Activated T-helper 1 cell treated with Interleukin-2 at 50 U/mL for 16 hours (primary cell): ENCODE results near the gene GAPT.

Source experiments
- DNase-seq: peaks from one replicate; pipeline ENCODE4 v3.0.0-alpha.2; 2020; ENCODE audit warnings: low read depth

Gene GAPT

DNA sequence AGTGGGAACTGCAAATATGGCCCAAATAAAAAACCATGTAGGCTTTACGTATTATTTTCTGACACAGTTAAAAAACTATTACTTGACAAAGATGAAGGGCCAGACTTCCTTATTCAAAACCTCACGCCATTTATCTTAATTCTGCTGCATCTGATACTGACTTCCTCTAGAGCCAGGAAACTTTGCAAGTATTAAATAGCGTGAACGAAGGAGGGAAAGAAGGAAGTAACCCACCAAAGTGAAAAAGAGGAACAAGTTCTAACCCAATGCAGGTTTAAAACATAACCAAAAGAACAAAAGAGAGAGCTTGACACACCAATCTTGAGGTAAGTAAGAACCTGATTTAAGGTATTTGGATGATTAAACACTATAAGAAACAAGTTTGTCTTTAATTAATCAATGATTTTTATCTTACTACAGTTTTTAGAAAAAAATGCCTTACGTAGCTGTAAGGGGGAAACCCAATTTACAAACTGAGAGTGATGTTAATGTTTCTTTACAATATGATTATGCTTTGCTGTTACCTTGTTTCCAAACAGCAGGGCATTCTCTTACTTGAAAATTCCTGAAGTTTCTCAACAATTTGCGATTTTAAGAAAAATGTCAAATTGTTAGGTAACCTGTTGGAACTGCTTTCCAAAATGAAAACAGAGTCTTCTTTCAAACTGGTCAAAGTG lies at the start of gene GAPT:
GAPT (plus strand) TSS at position 220 of the 677 bp plus-strand sequence. CDS start 3,102 bp downstream, outside the sequence.
- no peak for DNase-seq

DNA sequence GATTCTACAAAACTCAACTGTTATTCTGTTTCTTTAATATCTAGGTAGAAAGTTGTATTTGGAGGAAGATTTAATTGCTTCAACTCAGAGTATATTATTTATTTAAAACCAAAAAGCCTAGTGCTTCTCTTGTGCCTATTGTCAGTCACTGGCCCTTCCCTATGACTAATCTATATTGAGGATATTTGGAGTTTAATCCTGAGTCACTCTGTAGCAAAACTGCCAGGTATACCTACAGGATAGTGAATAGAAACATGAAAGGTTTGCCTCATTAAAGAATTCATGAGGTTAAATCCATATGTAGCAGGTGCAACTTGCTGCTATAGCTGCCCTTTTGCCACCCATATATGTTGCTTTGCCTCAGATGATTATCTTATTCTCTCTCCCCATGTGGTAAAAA lies 46.4 kb upstream of the GAPT start:
- DNase-seq: no peak

DNA sequence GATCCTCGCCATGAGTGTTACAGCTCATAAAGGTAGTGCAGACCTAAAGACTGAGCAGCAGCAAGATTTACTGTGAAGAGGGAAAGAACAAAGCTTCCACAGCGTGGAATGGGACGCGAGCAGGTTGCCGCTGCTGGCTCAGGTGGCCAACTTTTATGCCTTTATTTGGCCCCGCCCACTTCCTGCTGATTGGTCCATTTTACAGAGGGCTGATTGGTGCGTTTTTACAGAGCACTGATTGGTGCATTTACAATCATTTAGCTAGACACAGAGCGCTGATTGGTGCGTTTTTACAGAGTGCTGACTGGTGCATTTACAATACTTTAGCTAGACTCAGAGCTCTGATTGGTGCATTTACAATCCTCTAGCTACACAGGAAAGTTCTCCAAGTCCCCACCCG lies 45.2 kb upstream of the GAPT start:
- no peak for DNase-seq

DNA sequence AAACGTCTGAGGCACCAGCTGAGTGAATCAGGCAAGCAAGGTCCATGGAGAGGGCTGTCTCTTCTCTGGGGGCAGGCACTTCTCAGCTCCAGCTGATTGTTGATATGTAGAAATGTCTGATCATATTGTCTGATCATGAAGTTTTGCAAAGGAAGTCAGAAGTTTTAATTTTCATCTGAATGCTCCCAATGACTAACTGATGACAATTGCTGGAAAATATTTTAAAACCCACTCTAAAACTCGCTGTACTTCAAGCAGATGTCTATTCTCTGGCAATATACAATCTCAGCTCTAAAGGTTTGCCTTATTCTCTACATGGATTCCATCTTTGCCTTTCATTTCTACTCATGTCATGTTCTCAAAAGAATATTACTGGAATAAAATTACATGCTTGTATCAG lies 44.0 kb upstream of the GAPT start:
- DNase-seq: no peak

DNA sequence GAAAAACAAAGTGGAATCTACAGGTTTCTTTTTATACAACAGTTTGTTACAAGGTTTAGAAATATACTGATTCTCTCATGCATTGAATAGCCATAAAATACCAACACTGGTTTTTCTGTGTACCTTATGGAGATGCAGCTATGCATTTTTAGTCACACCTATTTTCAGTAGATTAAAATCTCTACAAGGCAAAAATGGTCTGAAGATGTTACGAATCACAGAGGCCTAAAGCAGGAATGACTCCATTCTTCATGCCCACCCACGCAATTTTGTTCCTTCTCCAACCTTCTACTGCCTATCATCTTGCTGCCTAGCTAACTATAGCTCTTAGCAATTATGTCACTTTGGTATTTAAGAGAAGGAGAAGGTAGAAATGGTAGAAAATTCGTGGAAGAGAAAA lies 41.2 kb upstream of the GAPT start:
- no peak for DNase-seq

DNA sequence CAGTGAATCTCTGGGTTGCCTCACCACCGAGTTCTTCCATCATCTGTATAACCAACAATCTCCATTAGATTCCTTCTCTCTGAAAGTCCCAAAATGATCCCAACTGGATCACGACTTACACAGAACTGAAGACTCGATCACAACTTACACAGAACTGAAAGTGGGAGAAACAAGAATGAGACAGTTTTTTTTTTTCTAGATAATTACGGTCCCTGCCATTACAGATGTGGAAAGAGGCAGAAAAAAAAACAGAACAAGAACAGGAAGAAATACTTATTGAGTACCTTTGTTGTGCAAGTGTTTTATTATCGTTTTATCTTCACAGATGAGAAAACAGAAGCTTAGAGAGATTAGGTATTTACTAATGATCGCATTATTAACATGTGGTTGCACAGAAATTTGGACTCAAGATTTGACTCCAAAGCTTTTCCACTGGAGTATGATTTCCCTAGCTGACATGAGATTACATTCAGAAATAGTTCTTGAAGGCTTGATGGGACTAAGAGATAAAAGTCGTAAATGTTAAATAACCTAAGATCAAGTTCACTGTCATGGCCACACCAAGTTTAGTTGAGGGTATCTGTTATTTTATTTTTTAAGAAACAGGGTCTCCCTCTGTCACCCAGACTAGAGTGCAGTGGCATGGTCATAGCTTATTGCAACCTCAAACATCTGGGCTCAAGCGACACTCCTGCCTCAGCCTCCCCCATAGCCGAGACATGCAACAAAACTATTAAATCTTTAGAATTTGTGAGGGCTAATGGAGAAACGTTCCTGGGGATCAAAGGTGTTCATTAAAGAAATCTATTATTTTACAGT lies 40.2 kb upstream of the GAPT start:
- no peak for DNase-seq

DNA sequence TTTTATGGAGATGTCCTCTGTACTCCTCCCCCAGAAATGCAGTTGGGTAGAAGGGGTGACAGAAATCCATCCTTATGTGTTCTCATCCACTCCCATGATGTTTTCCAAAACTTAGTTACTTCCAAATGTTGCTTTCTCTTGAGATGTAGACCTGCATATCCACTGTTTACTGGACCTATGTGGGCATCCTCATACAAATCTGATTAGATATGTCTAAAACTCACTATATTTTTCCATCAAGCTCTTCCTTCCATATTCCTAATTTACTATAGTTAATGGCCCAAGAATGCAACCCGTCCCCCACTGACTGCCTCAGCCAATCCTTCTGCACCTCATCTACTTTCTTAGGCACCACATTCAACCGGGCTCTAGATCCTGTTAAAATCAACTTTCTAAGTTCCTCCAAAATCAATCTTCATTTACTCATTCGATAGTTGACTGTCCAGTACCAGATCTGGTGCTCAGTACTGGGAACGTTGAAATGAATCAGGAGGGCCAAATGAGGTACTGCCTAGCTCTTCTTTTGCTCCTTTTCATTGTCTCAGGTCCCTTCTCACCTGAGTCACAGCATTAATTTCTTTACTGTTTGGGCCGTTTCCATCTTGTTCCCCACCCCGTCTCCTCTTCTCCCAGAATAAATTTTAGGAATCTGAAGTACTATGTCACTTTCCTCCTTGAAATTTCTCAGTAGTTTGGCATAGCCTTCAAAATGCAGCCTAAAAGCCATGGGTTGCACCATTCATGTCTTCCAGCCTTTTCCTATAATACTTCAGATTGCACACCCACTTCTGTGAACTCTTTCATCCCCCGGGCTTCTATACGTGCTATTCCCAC lies 39.3 kb upstream of the GAPT start:
- DNase-seq: no peak

DNA sequence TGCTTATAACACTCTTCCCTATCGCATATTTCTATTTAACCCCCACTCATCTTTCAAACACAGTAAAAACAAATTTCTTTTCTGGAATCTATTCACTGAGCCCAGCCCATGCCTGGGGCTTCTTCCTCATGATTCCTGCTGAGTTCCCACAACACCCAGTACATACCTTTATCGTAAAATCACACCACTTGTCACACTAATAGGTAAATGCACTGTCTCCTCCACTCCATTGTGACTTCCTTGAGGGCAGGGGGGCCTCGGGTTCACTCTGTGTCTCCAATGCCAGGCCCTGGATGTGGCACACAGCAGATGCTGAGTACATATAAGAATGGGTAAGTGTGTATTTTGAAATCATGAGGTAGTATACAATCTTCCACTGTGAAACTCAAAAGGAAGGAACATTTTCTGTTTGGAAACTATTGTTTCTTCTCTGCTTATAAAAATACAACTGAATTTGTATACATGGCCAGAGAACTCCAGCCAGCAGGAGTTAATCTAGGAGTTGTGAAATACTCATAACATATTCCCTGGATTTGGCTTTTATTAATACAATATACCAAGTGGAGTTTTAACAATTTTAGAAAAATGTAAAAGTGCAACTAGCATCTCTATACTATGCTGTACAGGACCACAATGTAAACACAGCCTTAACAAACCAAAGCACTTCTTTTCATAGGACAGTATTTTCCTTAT lies 38.5 kb upstream of the GAPT start:
- DNase-seq: no peak

DNA sequence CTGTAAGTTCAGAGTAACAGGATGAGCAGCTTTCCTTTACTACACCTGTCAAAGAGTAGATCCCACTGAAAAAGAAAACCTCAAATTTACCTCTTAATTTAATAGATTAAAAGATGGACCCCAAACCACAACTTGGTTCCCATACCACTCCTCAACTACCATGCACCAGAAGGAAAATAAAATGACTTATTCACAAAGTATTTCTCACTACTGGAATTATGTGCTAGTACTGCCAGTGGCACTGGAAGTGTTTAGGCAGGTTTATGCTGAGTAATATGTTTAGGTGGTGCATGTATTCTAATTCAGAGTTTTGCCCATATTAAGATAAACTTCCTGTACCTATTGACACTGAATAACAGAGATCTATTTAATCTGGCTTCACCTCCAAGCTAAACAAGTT lies 37.9 kb upstream of the GAPT start:
- DNase-seq: no peak

DNA sequence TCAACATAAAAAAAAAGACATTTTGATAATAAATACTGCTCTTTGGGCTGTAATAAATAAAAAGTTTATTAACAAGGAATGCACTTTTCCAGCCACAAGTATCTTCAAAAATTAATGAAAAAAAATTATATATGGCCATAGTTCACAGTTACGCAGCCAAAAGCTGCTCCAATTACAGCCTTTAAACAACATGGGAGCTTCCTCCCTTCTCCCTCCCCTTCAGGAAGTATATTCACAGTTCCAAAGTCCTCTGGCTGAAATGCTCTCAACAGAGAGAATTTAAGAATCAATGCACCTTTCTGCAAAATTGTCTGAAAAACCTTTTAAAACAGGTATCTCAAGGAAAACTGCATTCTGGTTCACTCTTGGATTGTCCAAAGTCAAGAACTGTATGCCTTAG lies 37.2 kb upstream of the GAPT start:
- no peak for DNase-seq

DNA sequence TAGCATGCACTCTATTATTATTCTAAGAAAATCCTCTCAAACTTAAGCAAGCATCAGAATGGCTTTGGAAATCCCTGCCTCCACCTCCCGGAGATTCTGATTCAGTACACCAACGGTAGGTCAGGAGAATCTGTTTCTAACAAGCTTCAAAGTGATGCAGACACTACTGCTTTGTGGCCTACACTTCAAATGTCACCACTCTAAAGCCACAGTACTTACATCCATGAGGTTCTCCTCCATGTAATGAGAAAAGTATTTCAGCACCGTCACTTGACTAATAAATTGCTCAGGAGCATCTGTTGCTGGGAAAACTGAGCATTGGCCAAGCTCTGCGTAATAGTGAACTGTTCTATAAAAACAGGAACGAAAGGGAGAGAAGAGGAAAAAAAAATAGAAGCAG lies 36.2 kb upstream of the GAPT start:
- DNase-seq: no peak

DNA sequence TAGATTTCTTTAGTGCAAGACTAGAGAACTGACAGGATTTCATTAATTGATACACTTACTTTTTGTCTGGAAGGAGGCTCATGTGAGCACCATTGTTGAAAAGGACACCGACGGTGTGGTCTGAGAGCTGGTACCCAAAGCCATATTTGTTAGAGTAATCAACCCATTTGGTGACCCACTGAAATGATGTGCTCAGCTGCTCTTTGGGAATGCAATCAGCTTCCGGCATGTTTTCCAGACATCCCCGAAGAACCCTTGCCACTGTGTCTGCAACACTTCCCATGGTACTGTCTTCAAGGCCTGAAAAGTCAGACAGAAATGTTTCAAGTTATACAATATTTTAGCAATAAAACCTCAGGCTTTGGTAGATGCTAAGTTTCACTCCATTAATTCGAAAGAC lies 35.8 kb upstream of the GAPT start:
- DNase-seq: no peak

DNA sequence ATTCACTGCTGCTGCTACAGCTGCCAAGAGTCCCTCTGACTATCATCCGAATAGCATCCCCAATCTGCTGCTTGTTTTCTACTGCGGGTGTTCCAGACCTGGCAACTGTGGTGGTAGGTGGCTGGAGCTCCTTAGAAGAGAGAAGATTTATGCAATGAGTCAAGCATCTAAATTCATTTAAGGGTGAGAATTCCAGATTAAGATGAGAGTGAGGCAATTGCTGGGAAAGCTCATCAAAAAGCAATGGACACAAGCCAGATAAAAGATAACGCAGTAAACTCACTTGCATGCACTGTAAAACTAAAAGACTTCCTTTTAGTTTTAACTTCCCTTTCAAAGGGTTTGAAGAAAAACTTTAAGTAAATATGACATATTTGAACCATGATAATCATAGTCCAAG lies 35.2 kb upstream of the GAPT start:
- DNase-seq: no peak

DNA sequence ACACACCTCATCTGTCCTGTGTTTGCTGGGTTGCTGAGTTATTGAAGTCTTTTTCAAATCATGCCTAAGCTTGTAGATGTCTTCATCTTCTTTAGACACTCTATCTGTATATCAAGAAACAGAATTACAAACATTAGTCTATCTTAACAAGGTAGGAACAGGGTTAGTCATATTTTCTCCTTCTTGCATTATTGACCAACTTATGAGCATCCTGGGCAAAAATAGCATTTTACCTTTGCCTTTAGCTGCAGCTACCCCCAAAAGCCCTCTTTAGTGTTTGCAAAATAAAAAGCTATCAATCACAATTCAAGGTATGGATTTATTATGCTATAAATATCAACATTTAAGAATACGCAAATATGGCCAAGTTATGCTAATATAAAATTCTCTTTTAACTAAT lies 34.7 kb upstream of the GAPT start:
- DNase-seq: no peak

DNA sequence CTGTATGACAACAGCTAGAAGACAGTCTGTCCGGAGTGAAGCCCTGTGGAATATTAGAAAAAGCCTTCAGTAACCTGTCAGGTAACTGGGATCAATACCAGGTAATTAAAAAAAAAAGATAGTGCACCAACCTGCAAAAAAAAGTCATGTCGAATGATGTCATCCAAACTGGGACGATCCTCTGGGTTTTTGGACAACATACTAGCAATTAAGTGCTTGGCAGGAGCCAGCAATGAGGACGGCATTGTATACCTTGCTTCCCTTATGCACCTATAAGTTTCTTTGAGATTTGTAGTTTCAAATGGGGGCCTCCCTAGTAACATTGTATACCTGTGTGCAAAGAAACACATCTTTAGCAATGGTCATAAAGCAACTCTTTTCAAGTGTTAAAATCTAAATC lies 34.2 kb upstream of the GAPT start:
- DNase-seq: no peak

DNA sequence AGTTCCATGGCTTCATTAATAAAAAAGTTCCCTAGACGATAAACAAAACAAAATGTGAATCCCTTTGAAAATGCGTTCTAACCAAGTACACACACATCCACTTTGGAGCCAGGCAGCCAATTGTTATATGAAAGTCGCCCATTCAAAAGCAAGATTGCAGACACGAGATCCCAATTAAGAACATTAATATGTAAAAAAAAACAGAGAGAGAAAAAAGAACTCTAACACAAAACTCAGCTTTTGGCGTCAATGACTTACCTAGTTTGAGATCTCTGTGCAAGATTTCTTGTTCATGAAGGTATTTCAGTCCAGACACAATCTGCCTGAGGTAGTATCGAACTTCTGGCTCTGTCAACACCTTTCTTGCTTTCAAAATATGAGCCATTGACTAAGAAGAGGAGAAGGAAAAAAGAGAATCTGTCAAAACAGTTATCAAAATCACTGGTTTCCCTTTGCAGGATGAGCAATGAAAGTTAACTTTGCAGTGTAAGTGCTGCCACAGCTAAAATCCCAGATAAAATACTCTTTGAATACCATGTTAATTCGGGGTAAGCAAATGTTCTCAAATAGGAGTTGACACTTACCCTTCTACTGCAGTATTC lies 33.0 kb upstream of the GAPT start:
- DNase-seq: no peak

DNA sequence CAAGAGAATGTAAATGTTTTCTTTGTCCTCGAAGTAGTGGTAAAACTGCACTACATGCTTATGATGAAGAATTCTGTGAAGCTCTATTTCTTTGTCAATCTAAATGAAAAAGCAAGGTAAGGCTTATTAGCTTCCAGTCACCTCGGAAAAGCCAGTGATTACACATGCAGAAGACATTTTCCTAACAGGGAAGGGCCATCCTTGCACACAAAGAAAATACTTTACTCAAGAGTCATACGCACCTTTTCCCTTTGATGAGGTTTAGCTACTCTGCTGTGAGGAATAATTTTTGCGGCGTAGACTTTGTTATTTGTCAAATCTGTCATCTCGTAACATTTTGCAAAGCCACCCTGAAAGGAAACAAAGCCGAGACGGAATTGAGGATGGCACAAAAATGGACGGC lies 32.5 kb upstream of the GAPT start:
- no peak for DNase-seq

DNA sequence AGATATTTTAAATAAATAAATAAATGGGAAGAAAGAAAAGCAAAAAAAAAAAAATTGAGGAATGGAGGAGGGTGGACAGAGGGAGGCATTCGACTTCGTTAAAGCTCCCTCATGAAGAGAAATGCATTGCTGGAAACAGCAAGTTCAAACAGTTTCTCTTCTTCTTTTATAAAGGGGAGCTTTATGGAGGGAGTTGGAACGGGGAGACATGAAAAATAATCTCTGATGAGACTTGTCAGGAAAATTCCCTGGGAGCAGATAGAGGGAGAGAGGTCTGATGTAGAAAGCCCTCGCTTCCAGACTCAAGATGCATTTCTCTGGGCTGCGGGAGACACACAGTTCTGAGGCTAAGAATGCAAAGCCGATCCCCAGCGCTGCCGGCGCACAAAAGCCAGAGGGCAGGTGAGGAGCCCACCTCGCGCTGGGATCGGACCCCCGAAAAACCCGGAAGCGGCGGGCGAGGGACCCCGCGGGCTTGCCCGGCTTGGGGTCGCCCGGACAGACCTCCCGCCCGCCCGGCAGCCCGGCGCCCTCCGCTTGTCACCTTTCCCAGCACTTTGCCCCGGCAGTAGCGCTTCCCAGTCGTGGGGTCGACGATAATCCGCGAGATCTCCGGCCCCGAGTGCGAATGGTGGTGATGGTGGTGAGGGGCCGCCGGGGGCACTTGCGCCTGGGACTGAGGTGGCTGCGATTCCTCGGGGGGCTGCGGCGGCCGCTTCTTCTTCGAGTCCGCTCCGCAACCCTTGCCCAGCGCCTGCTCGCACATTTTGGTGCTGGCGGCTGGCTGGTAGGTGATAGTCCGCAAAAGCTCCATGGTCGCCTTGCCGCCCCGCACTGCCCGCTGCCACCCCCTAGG lies 31.9 kb upstream of the GAPT start:
- peak; percentile 0 for DNase-seq

DNA sequence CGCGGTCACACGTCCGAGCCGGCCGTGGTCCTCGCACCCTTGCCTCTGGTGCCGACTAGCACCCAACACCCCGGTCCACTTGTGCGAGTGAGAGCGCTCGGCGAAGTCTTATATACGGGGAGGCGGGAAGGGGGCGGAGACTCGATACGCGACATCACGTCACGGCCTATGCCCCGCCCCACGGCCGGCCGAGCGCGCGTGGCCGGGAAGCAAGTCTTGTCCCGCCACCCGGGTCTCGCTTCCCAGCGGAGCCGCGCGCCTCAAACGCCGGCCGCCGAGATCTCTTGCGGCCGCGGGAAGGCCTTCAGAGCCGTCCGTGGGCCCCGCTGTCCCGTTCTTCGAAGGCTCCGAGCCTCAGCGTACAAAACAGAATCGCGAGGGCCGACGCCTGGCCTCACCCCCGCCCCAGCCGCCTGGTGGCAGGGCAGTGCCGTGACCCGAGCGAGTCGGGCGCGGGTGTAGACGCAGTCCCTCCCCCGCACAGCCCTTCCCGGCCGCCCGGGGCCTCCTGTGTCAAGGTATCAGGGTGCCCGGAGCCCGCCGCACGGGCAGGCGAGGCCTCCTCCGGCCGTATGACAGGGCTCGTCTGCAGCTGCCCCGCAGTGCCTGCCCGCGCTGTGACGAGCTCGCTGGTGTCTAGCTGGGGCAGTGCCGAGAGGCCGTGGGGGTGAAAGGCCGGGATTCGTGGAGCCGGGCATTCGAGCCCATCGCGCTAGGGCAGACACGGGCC lies 31.1 kb upstream of the GAPT start, which contains the start of gene PLK2:
PLK2 (minus strand) TSS at position 85 of the 730 bp plus-strand sequence. CDS start 127 bp downstream, outside the sequence.
- peak; percentile 86 for DNase-seq

DNA sequence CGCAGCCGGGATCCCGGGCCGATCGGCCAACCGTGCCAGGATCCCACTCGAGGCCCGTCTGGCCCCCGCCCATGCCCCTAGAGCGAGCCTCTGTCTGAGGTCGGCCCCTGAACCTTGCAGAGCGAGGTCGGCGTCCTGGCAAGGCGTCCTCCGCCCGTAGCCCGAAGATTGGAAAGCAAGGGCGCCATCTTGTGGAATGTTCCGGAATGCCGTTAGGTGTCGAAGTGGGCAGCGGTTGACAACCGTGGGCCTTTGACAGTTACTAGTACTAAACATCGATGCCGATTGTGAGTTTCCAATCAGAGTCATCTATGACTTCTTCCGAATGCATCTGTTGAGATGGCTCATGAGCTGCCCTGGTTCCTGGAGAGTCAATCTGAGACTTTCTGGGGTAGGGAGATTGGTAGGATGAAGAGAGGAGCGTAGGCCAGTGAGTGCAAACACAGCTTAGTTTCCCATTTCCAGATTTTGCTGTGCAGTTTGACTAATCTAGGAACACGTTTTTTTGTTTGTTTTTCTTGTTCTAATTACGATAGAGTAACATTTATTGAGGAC lies 30.4 kb upstream of the GAPT start:
- DNase-seq: peak; percentile 80
